ENCODE data around the gene FAM219A.
A peak's percentile ranks its signal among the peaks of the same experiment; 100 is the strongest.
"Not testable (repeated sequence)": the region's sequence is repeated elsewhere in the genome, so short reads cannot be mapped to it uniquely, and the experiment has no call there.

The FAM219A gene

DNA sequence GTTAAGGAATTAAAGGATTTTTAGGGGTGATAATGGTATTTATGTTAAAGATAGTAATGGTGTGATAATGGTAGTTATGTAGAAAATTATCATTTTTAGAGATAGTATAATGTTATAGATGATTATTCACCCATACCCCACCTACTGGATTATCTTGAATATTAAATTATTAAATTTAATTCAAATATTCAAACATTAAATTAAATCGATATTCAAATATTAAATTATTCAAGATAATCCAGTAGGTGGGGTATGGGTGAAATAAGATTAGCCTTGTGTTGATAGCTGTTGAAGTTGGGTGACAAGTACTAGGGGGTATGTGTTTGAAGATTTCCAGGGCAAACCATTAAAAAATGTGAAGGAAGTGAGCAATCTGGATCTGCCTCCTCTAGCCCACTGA lies 15.6 kb downstream of the FAM219A start:
- DNase-seq: no peak

DNA sequence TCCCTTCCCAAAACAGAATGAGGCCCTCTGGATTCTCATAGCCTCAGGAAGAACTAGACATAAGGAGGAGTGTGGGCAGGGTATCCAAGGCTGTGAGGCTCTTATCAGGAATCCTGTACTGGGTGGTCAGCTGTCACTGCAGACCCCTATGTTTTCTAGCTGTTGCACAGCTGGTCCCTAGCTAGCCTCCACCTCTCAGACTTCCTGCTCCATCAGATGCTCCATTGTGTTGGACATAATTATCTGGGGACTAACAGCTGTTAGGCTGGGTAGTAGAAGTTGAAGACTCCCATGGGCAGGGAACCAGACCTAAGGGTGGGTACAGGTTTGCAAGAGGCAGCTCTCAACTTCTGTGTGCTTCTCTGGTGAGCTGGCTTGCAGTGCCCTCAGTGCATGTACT lies 18.4 kb downstream of the FAM219A start:
- DNase-seq: no peak

DNA sequence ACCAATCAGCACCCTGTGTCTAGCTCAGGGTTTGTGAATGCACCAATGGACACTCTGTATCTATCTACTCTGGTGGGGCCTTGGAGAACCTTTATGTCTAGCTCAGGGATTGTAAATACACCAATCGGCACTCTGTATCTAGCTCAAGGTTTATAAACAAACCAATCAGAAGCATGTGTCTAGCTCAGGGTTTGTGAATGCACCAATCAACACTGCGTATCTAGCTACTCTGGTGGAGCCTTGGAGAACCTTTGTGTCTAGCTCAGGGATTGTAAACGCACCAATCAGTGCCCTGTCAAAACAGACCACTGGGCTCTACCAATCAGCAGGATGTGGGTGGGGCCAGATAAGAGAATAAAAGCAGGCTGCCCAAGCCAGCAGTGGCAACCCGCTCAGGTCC lies 19.9 kb downstream of the FAM219A start:
- DNase-seq: not testable (repeated sequence)

DNA sequence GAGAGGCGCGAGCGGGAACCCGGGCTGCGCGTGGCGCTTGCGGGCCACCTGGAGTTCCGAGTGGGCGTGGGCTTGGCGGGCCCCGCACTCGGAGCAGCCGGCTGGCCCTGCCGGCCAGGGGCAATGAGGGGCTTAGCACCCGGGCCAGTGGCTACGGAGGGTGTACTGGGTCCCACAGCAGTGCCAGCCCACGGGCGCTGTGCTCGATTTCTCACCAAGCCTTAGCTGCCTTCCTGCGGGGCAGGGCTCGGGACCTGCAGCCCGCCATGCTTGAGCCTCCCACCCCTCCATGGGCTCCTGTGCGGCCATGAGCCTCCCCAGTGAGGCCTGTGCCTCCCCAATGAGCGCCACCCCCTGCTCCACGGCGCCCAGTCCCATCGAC lies 20.5 kb downstream of the FAM219A start:
- not testable (repeated sequence) for DNase-seq

DNA sequence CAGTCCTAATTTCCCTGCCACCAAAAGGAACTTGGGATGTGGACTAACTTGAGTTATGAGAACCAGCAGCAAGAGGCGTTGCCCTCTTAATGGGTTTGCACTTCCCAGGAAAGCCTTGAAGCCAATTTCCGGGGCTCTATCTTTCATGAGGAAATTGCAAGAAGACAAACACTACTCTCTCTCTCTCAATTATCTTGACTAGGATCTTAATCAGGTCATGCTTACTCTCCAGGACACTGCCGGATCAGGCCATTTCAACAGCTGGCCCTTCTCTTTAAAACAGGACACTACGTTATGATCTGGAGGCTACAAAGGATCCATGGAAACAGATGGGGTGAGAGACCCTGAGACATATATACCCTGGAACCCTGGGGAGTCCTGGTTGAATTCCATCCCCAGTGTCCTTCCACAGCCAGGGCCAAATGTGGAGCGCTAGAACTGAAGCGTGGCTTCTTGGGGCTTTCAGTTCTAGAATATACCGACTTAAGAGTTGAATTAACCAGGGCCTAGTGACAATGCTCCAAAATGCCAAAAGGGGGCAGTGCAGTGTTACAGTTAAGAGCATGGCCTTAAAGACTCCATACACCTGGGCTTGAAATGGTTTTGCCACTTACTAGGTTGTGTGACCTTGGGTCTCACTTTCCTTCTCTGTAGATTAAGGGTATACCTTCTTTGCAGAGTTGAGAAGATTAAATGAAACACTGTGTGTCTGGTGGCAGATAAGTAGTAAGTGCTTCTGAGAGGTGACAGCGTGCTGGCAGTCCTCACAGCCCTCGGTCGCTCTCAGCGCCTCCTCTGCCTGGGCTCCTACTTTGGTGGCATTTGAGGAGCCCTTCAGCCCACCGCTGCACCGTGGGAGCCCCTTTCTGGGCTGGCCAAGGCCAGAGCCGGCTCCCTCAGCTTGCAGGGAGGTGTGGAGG lies 21.1 kb downstream of the FAM219A start:
- peak; percentile 78 for DNase-seq

DNA sequence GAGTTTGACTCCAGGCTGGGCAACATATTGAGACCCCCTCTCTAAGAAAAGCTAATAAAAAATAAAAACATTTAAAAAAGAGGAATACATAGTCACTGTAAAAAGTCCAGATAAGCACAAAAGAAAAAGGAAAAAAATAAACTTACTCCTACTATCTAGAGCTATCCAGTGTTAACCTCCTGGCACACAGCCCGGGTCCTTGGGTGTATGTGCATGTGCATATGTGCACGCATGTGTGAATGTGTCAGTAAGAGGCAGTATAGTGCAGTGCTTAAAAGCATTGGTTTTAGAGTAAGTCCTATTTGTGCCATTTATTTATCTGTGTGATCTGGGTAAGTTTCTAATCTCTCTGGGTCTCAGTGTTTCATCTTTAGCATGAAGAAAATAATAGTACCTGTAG lies 26.7 kb downstream of the FAM219A start:
- DNase-seq: no peak

DNA sequence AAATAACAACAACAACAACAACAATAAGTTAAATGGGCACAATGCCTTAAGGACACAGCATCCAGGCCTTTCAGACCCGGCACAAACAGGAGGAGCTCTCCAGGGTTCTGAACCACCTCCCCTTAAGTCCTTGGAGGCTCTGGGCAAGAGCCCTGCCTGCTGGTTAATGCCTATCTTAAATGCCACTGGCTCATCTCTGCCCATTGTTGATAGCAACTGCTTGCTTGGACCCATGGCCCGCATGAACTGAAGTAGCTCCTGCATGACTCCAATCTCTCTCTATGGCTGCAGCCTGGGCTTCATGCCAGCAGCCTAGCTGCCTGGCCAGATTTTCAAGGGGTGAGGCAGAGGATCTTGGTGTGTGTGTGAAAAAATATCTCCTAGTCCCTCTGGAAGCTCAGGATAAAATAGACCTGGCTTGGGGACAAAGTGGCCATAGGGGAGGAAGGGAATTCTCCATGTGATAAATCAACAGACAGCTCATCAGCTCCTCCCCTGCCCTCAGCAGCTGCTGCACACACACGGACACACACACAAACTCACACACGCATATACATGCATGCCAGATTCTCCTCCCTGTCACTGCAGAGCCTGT lies 27.4 kb downstream of the FAM219A start:
- no peak for DNase-seq

DNA sequence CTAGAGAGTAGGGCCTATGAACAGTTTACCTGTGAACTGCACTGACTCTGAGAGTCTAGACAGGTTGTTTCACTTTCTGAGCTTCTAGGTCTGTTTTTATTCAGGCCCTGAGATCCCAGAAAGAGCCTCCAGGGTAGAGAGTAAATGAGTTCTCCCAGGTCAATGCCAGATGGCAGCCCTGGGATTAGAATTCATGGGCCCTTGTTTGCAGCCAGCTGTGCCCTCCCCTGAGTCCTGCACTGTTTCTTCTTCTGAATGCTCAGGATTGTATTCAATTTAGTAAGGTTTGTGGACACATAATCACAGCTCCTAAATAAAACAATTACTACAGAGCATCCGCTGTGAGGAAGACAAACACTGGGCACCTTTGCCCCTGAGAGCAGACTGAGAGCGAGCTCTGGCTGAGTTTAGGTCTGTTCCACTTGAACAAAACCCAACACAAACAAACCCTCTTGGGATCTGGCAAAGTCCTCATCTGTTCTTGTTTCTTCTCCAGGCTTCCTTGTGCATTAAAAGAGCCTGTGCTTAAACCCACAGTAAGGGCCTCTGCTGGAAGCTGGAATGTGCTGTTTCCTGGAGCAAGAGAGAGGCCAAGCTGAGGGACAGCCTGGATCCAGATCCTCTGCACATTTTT lies 29.9 kb downstream of the FAM219A start:
- DNase-seq: no peak

DNA sequence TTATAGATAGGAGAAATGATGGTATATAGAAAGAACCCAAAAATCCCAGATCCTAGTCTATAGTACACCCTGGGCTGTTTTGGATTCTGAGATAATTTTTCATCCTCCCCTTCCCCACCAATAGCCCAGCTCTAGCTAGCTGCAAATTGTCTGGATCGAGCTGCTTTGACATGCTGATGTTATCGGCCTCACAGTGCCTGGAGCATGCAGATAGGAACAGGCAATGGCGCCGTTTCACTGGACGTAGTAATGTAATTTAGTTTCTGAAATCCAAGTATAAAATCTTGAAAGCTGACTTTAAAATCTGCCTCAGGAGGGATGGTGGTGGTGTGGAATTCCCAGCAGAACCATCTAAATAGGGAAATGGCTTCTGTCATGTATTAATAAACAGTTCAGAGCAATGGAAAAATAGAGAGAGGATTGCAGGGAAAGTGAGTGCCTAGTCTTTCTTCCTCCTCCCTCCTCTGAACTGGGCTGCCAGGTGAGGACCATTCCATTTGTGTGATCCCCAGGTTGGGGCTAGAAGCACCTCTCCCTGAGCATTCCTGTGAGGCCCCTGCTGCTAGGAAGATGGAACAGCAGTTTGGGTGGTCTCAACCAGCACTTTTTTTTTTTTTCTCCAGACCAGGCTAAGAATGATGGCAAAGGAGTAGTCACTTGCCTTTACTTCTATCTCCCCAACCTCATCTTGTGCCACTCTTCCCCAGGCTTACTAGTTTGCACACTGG lies 31.9 kb downstream of the FAM219A start:
- no peak for DNase-seq

DNA sequence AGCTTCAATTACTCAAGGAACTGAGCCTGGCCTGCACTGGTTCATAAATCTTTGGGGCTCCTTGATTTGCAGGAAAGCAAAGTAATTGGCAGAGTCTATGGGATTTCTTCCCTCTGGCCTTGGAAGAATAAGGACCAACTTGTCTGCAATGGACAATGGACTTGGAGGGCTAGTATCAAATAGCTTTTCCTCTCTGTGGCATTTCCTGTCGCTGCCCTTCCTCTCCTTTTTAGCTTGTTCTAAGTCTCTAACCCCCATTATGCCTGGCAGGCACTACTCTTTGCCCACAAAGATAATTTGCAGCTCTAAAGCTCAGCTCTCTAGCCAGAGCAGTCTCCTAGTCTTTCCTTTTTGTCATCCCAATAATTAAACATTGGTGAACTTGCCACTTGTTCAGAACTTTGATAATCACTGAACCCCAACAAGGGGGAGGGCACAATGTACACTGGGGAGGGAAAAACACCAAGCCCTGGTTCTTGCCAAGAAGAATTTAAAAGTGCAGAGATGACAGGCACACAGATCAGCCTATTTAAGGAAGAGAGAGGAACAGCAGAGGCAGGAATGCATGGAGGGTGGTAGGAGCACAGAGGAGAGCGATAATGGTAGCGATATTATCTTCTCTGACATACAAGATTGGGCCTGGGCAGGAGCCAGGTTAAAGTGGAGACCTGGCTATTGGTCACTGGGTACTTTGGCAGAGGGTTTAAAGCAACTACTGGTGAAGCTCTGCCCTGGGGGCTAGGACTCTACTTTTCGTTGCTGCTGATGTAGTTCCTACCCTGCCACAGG lies 38.5 kb downstream of the FAM219A start:
- no peak for DNase-seq

DNA sequence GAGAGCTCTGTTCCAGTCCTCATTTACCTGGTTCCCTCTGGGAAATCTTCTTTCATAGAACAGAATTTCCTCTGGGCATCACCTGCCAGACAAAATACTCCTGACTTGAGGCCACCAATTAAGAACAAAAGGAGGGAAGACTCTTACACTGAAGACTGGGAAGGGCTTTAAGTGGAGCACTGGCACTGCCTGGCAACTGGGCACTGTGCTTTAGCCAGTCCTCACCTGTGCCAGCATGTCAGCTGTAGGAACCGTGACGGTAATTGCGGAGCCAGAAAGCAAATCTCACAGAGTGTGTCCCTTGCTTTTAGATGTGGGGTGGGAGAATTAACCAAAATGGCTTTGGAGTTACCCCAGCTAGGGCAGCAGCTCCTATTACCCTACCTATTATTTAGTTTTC lies 40.6 kb downstream of the FAM219A start:
- DNase-seq: no peak

DNA sequence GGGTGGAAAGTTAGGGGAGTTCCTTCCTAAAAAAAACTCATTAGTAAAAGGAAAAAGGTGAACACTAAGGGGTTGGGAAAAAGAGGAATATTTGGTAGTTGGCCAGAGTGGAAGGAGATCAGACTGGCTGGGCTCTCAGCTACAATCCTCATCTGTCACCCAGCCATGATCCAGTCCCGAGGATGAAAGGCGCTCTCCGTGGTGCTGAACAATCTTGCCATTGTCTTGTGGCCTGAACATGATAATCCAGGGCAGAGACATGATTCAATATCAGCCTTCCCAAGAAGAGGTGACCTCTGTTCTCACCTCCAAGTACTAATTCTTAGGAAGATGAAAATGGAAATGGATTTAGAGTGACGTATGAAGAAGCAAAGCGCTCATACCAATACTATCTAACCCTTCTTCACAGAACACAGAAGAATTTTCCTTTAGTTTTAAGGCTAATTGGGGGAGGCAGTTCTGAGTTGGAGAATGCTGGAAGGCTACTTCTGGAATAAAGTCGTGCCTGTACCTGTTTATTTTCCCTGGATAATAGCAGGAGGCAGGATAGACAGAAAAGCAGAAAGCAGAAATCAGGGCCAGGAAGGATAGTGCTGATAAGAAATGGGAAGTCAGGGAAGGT lies 45.0 kb downstream of the FAM219A start:
- DNase-seq: peak; percentile 13

DNA sequence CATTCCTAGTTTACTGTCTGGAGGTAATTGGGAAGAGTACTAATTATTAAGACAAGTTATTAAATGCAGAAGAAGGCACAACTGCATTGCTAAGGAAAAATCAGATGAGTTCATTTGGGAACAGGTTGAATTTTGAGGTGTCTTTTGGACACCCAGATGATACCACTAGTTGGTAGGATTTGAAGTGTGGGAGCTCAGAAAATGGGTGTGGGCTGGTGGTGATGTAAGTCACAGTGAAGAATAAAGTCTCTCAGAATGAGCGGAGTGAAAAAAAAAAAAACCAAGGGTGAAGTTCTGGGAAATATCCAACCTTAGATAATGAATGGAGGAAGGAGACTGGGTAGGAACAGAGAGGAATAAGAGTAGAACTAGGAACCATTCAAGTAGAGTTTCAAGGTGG lies 46.0 kb downstream of the FAM219A start:
- DNase-seq: no peak

DNA sequence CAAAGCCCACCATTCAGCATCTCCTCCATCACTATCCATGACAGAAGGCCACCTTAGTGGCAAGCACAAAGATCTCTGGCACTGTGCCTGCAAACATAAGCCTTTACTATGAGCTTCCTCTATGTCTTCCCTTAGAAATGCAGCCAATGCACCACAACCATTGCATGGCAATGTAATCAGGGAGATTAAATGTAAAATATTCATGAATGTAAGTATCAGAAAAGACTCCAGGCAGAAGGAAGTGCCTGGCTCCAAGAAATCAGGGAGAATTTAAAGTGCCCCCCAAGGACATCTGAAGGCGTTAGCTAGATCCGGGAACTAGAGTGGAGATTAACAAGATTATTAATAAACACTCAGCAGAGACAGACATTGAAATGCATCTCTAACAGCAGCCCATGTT lies 49.2 kb downstream of the FAM219A start:
- DNase-seq: no peak

DNA sequence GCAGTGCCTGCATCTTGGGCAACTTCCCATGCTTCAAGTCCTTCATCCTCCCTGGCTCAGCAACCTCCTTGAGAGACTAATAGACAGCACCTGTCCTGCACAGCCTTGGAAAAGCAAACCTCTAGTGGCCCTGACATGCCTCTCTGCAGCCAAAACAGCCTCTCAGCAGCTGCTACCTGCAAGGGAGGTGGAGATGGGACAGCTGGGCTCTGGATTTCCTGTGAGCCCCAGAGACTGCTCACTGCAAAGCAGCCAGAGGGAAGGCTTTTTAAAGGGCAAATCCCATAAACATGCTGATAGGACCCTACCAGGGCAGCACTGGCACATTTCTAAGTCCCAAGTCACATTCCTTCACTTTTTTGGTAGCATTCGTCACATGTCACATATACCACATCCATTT lies 50.2 kb downstream of the FAM219A start:
- DNase-seq: no peak

DNA sequence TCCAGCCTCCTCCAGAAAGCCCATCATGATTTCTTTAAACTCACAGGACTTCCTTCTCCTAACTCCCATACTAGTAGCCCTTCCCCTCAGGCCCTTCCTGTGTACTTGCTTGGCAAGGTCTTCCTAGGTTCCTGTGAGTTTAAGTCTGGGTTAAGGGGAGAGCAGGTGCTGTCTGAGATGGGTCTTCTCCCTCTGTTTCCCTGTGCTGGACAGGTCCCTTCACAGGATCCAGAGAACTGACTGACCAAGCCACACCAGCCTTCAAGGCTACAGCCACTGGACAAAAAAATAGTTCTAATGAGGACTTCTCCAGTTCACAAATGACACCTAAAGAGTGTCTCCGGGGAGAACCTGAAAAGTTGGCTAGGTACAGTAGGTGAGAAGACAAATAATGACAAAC lies 52.2 kb downstream of the FAM219A start:
- no peak for DNase-seq

DNA sequence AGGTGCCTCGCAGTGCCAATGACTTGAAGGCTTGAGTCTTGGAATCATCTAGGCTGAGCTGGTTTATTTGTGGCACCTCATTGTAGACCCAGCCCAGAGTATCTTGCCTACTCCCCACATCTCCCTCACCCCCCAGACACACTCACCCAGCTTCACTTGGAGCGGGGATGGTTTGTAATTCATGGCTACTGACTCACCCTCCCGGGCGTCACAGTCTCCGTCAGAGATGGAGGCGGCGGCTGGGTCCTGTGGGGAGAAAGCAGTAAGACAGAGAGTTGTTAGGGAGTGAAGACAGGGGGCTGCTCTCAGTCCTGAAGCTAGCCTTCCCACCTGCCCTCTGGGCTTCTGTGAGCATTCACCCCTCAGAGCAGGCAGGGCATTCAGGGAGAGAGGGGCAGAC lies 52.7 kb downstream of the FAM219A start:
- no peak for DNase-seq

DNA sequence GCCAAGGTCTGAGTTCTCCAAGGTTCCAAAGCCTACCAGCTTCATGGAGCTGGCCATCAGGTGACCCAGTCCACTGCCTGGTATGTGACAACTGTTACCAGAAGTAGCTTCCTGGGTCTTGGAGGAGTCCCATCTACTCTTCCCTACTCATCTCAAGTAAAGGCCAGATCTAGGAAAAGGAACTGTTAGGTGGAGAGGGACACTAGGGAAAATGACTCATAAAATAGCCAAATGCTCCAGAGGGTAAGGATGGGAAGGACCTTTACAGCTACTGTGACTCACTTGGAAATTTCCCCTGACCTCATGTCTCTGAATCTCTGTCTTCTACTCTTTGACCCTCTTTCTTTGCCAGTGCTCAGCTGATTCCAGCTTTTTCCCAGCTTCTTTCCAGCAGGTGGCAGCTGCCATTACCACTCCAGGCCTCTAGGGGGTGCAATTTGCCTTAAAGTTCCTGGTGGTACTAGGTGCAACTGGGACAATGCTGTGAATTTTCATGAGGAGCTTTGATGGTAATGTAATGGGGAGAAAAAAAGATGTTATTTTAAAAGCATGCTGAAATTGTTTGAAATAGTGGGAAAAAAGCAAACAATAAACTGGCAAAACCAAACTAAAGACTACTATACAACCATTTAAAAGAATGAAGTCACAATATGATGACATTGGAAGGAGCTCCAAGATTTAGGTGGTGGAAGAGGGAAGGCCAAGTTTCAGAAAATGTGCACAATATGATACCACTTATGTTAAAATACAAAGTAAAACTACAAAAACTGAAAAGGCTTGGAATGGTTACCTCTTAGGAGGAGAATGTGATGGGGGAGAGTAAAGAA lies 54.6 kb downstream of the FAM219A start:
- DNase-seq: peak; percentile 55

DNA sequence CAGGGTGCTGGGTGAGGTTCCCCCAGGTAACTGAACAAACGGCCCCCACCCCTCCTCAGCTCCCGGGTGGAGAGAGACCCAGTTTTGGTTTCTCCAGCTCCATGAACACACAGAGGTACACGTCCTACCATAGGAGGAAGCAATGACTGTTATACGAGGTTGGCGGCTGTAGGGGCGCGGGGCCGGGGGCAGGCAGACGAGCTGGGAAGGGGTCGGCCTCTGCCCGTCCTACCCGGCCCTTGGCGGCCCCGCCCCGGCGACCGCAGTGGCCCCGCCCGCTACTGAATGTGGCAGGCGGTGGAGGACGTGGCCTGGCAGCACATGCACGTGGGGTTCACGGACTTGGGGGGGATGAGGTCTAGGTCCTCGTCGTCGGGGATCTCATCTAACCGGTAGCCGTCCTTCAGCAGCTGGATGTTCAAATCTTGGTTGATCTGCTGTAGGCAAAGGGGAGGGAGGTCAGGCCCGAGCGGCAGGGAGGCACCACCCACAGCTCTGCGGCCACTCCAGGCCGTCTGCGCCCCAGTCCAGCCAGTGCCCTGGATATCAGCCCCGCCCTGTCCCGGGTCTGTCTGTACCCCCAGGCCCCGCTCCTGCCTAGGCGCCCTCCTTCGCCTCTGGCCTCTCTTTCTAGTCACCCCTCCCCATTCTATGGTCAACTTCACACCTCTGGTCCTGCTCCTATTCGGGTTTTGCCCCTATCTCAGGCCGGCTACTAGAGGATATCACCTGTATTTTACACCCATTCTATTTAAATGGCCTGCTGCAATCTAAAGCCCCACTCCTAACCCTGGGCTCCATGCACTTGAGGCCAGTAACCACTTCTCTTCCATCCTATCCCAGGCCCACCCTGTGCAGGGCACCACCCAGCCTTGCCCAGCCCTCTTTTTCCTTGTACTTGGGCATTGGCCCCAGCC lies 57.4 kb downstream of the FAM219A start:
- DNase-seq: no peak

DNA sequence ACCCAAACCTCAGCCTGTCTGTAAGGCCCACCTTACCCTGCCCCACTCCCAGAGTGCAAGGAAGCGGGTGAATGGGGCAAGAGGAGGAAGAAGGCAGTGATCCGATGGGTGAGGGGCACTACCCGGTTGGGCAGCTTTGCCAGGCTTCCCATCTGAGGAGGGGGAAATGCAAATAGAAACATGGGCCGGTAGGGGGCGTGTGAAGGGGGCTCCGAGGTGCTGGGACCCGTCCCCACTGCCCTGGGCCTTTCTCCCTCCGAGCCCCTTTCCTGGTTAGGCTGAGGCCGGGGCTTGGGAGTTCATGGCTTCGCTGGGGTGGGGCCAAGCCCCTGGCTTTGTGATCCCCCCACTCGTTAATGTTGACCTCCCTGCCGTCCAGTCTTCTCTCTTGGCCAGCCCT lies 58.1 kb downstream of the FAM219A start:
- no peak for DNase-seq
